Type B pancreatic cell (in vitro differentiated cells): Measurements from ENCODE around the gene TIAM1. TPM values are rescaled to one million over a fixed set of nuclear protein-coding genes. Genes with fewer than 3 reads are reported as not detected.

ENCODE experiments used
- DNase-seq: peaks from one replicate; pipeline ENCODE4 v3.0.0; 2021; ENCODE audit warnings: mixed read lengths; ENCODE audit not compliant: unreplicated experiment; ENCODE audit errors: extremely low spot score
- H3K27ac Mint-ChIP-seq: 2 replicates; pipeline ENCODE4 v1.8.0; 2021; ENCODE audit warnings: mild to moderate bottlenecking, mixed read lengths
- H3K27me3 Mint-ChIP-seq: 2 replicates; pipeline ENCODE4 v1.8.0; 2021; ENCODE audit warnings: mixed read lengths
- H3K36me3 Mint-ChIP-seq: 2 replicates; pipeline ENCODE4 v1.8.0; 2021; ENCODE audit warnings: mixed read lengths
- H3K4me1 Mint-ChIP-seq: one replicate; pipeline ENCODE4 v1.8.0; 2021; ENCODE audit warnings: mixed read lengths; ENCODE audit not compliant: unreplicated experiment
- H3K4me3 Mint-ChIP-seq: 2 replicates; pipeline ENCODE4 v1.8.0; 2021; ENCODE audit warnings: mild to moderate bottlenecking, mixed read lengths
- H3K9me3 Mint-ChIP-seq: 2 replicates; pipeline ENCODE4 v1.8.0; 2021; ENCODE audit warnings: mixed read lengths
- total RNA-seq: library from RNA; stranded (reverse); gene quantifications from 2 replicates; pipeline ENCODE4 v1.2.1, GENCODE V29; 2021; ENCODE audit warnings: low replicate concordance
- TF ChIP-seq, protein P1 (sequence below): fragments of 200-600 bp; sonication (generic); conservative IDR thresholded peaks from 2 replicates; pipeline ENCODE4 v1.5.0; 2021; ENCODE audit warnings: antibody characterized with exemption, mild to moderate bottlenecking

The TIAM1 gene
- total RNA-seq, 1 donor from 2014 or later, result 49.3 TPM

DNA sequence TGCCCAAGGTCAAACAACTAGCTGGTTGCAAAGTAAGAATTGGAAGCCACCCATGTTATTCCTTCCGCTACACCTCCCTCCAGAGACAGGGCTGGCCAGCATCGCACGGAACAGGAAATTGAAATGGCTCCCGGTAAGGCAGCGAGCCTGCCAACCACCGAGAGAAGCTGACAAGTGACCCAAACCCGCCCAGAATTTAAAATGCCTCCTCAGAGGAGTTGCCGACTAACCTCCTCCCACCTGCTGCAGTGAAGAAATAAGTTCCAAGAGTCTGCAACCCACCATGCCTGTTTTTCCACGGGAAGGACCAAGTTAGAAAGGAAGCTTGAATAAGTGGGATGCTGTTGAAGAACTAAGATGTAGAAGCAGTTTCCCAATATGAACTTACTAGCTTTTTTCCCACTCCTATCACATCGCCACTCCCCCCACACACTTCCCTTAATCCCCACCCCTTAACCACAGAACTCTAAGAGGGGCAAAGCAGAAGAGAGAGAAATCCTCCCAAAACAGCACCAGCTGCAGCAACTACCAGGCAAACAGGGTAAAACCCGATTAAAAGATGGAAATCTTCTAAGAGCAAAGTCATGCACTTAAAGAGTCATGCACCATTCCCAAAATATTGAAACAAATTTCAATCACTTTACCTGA is 78.6 kb downstream of the TIAM1 start:
- peaks cover 24% of the 10 kb centered on the region for H3K4me1 Mint-ChIP-seq
- H3K36me3 Mint-ChIP-seq, result peaks cover 9% of the 10 kb centered on the region
- DNase-seq, result no peak
- no peak overlapping the region for H3K4me3 Mint-ChIP-seq
- H3K27ac Mint-ChIP-seq, result no peak overlapping the region
- no peaks in the 10 kb centered on the region for H3K9me3 Mint-ChIP-seq
- no peaks in the 10 kb centered on the region for H3K27me3 Mint-ChIP-seq
- TF ChIP-seq, protein P1, sequence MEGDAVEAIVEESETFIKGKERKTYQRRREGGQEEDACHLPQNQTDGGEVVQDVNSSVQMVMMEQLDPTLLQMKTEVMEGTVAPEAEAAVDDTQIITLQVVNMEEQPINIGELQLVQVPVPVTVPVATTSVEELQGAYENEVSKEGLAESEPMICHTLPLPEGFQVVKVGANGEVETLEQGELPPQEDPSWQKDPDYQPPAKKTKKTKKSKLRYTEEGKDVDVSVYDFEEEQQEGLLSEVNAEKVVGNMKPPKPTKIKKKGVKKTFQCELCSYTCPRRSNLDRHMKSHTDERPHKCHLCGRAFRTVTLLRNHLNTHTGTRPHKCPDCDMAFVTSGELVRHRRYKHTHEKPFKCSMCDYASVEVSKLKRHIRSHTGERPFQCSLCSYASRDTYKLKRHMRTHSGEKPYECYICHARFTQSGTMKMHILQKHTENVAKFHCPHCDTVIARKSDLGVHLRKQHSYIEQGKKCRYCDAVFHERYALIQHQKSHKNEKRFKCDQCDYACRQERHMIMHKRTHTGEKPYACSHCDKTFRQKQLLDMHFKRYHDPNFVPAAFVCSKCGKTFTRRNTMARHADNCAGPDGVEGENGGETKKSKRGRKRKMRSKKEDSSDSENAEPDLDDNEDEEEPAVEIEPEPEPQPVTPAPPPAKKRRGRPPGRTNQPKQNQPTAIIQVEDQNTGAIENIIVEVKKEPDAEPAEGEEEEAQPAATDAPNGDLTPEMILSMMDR, result no peak

DNA sequence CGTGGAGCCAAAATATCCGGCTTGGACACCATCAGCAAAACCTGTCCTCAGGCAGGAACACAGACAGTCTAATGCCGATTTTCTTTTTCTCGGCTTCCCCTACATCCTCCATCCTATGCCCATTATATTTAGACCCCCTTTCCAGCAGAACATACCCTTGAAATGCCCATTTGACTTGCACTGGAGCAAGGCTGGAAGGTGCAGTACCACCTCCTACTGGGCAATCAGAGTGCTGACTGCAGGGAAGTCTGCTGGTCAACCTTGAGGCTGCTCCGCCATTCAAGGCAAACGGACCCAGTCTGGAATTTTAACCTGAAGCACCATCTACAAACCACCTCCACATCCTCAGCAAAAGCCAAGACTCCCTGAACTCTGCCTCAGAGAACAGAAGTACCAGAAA is 79.5 kb downstream of the TIAM1 start:
- Mint-ChIP-seq H3K4me1 (peaks cover 24% of the 10 kb centered on the region), H3K27ac (no peak overlapping the region), H3K9me3 (no peaks in the 10 kb centered on the region), H3K36me3 (peaks cover 9% of the 10 kb centered on the region), H3K27me3 (no peaks in the 10 kb centered on the region), H3K4me3 (no peak overlapping the region)
- DNase-seq, result no peak
- TF ChIP-seq, protein P1, result no peak

DNA sequence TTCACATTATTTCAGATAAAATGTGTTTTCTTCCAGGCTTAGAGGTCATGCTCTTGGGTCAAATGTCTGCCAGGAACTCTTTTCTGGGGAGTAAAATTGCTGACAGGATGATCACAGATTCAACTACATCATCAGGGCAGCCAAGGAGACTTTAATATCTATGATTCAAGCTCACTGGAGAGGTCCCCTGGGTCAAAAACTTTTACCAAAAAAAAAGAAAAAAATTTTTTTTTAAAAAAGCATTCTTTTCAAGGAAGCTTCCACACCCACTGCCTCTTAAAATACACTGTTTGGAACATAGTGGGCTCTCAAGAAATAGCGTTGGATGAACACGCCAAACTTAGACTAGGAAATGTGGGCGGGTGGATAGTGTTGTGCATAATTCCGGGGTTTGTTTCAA is 81.3 kb downstream of the TIAM1 start:
- TF ChIP-seq, protein P1, result no peak
- Mint-ChIP-seq H3K27ac (no peak overlapping the region), H3K27me3 (no peaks in the 10 kb centered on the region), H3K9me3 (no peaks in the 10 kb centered on the region), H3K4me1 (peaks cover 11% of the 10 kb centered on the region), H3K36me3 (peaks cover 5% of the 10 kb centered on the region), H3K4me3 (no peak overlapping the region)
- DNase-seq, result no peak

DNA sequence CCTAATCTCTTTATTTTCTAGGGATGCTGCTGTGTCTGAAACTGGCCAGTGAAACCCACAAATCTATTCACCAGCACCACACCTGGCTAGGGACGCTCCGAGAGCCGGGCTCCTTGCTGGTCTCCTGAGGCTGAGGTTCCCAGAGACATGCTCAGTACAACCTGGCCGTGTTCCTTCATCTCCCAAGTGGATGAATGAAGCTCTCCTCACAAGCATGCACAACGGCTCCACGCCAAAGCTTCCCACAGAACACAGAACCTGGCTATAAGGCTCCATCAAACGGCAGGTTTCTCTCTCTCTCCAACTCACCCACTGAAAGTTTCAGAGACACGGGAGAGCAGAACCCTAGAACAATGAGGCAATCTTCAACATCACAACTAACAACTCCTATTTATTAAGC is 82.3 kb downstream of the TIAM1 start:
- no peaks in the 10 kb centered on the region for H3K9me3 Mint-ChIP-seq
- no peak overlapping the region for H3K4me3 Mint-ChIP-seq
- no peak overlapping the region for H3K27ac Mint-ChIP-seq
- TF ChIP-seq, protein P1, result no peak
- no peak for DNase-seq
- peaks cover 11% of the 10 kb centered on the region for H3K4me1 Mint-ChIP-seq
- peaks cover 5% of the 10 kb centered on the region for H3K36me3 Mint-ChIP-seq
- H3K27me3 Mint-ChIP-seq, result no peaks in the 10 kb centered on the region

DNA sequence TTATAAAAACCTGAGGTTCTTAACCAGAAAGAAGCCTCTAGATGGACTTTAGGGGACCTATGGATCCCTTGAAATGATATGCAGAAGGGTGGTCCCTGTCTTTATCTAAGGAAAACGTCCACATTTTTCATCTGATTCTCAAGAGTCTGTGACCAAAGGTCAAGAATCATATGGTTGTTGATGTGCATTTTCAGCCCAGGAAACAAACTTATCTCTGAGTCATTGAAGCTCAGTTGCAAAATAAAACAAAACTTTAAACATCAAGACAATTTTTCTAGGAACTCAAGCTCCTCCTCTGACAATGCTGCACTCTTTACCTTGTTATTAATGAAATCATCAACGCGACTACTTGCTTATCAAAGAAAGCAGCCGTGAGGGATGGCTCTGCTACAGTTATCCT is 83.3 kb downstream of the TIAM1 start:
- Mint-ChIP-seq H3K4me3 (no peak overlapping the region), H3K27me3 (no peaks in the 10 kb centered on the region), H3K27ac (no peak overlapping the region), H3K36me3 (peaks cover 5% of the 10 kb centered on the region), H3K4me1 (peaks cover 11% of the 10 kb centered on the region), H3K9me3 (no peaks in the 10 kb centered on the region)
- DNase-seq, result no peak
- TF ChIP-seq, protein P1, result no peak
